ENCODE measurements around the gene DNAJA2. TPM values are rescaled to one million over a fixed set of nuclear protein-coding genes. Genes with fewer than 3 reads are reported as not detected.

The DNAJA2 gene
- total RNA-seq, 1 donor from 2014 or later = 81.9 TPM

DNA sequence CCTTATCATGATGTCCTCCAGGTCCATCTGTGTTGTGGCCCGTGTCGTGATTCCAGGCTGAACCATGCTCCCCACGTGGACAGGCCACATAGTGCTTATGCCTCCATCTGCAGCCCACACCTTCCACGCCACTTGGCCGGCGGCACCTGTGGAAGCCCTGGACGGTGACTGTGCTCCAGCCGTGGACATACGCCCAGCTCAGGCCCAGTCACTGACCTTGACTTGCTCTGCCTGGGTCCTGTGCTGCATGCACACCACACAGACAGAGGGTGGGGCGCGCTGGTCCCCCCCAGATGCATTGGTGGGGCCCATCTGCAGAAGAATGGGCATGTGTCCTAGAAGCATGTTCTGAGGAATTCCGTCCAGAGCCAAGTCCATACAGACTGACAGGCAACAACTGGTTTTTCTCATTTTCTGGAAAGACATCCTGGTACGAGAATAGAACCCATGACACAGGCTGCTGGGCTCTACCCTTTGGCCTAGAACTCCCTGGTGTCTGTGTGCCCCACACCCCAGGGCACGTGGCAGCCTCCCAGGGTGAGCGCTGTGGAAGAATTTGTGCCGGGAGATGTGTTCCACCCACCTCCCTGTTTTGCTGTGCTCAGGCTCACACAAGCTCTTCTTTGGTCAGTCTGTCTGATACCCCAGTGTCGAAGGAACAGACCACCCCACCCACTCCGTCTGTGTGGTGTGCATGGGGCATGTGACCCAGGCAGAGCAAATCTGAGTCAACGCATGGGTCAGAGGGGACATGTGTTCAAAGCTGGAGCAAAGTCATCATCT, 49.8 kb downstream of the DNAJA2 start:
- DNase-seq (ENCODE audit: low read depth) = no peak
- no peaks in the 10 kb centered on the region for H3K27me3 ChIP-seq (ENCODE audit: control insufficient read depth, insufficient read depth, low read length)
- H3K36me3 ChIP-seq (ENCODE audit: control insufficient read depth, insufficient read depth, low read length) = peaks cover 1% of the 10 kb centered on the region
- no peak overlapping the region for H3K4me3 ChIP-seq (ENCODE audit: low read depth, low read length)
- TF ChIP-seq, protein P1, sequence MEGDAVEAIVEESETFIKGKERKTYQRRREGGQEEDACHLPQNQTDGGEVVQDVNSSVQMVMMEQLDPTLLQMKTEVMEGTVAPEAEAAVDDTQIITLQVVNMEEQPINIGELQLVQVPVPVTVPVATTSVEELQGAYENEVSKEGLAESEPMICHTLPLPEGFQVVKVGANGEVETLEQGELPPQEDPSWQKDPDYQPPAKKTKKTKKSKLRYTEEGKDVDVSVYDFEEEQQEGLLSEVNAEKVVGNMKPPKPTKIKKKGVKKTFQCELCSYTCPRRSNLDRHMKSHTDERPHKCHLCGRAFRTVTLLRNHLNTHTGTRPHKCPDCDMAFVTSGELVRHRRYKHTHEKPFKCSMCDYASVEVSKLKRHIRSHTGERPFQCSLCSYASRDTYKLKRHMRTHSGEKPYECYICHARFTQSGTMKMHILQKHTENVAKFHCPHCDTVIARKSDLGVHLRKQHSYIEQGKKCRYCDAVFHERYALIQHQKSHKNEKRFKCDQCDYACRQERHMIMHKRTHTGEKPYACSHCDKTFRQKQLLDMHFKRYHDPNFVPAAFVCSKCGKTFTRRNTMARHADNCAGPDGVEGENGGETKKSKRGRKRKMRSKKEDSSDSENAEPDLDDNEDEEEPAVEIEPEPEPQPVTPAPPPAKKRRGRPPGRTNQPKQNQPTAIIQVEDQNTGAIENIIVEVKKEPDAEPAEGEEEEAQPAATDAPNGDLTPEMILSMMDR (IDR thresholded peaks at IDR 0.05; ENCODE audit: insufficient read depth, low read length, poor library complexity, severe bottlenecking) = no peak

DNA sequence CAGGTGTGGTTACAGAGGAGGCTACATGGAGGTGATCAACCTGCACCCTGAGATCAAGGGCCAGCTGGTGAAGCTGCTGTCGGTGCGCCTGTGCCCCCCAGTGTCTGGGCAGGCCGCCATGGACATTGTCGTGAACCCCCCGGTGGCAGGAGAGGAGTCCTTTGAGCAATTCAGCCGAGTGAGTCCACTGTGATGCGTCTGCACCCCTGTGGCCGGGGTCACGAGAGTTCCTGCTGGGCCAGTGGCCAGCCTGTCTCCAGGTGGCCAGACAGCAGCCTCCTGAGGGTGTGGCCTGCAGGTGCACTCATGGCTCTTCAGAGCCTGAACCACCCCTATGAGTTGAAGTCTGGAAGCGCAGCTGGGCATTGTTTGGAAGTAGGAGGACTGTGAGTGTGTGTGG, 51.2 kb downstream of the DNAJA2 start:
- Histone ChIP-seq H3K27me3 (ENCODE audit: control insufficient read depth, insufficient read depth, low read length) (no peaks in the 10 kb centered on the region), H3K4me3 (ENCODE audit: low read depth, low read length) (no peak overlapping the region), H3K36me3 (ENCODE audit: control insufficient read depth, insufficient read depth, low read length) (peaks cover 1% of the 10 kb centered on the region)
- no peak for DNase-seq (ENCODE audit: low read depth)
- TF ChIP-seq, protein P1 (IDR thresholded peaks at IDR 0.05; ENCODE audit: insufficient read depth, low read length, poor library complexity, severe bottlenecking) = no peak

DNA sequence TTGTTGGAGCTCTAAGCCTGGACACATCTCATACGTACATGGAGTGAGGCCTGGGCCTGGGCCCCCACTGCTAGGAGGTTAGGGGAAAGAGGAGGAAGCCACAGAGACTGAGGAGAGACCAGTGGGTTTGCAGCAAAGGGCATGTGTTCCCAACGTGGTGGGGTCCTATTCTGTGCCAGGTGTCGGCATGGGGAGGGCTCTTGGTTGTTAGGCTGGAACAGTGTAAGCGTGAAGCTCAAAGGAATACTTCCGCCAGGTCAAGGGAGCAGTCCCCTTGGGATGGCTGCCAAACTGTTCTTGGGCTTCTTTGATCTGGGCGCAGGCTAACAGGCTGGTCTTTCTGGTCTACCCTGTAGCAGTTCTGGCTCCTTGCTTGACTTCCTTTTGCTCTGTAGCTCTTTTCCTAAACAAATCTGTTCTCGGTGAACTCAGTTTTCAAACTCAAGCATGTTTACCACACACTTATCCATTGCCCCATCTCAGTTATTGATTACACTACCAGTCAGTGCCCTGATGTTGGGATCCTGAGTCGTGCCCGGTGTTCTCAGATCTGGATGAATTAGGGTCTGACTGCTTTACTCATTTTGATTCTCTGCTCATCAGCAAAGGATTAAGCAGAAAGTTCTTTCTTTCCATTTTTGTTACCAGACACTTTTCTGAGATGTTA, 52.9 kb downstream of the DNAJA2 start:
- Histone ChIP-seq H3K4me3 (ENCODE audit: low read depth, low read length) (no peak overlapping the region), H3K36me3 (ENCODE audit: control insufficient read depth, insufficient read depth, low read length) (peaks cover 1% of the 10 kb centered on the region), H3K27me3 (ENCODE audit: control insufficient read depth, insufficient read depth, low read length) (no peaks in the 10 kb centered on the region)
- TF ChIP-seq, protein P1 (IDR thresholded peaks at IDR 0.05; ENCODE audit: insufficient read depth, low read length, poor library complexity, severe bottlenecking) = no peak
- DNase-seq (ENCODE audit: low read depth) = no peak

DNA sequence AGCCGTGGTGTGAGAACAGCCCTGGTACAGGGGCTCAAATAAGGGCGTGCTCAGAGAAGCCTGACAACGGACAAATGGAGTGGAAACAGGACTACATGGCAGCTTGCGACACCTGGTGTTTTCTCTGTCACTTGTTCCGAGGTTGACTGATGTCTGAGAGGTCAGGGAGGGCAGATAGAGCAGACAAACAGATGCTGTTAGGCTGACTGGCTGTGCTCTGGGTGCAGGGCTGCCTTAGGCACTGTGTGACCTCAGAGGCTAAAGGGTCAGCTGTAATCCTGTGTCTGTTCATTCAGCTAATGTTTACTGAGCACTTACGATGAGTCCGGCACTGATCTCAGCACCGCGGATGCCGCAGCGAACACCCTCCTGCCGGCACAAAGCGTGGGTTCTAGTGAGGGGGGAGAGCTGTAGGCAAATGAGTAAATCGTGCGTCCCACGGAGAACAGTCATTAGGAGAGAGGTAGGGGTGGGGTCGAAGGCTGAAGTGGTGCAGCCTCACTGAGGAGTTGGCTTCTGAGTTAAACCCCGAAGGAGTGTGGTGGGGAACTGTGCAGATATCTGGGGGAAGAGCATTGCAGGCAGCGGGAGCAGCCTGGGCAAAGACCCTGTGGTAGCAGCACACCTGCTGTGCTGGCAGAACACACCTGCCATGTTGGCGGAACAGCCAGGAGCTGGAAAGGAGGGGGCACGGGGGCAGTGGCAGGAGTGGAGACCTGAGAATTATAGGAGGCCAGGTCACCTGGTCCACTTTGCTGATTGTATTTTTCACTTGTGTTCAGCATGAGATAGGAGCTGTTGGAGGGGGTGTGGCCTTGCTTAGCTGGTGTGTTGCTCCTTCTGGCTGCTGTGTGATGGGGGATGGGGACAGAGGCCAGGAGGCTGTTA, 54.3 kb downstream of the DNAJA2 start:
- no peak for DNase-seq (ENCODE audit: low read depth)
- Histone ChIP-seq H3K27me3 (ENCODE audit: control insufficient read depth, insufficient read depth, low read length) (no peaks in the 10 kb centered on the region), H3K36me3 (ENCODE audit: control insufficient read depth, insufficient read depth, low read length) (peaks cover 1% of the 10 kb centered on the region), H3K4me3 (ENCODE audit: low read depth, low read length) (no peak overlapping the region)
- TF ChIP-seq, protein P1 (IDR thresholded peaks at IDR 0.05; ENCODE audit: insufficient read depth, low read length, poor library complexity, severe bottlenecking) = no peak

DNA sequence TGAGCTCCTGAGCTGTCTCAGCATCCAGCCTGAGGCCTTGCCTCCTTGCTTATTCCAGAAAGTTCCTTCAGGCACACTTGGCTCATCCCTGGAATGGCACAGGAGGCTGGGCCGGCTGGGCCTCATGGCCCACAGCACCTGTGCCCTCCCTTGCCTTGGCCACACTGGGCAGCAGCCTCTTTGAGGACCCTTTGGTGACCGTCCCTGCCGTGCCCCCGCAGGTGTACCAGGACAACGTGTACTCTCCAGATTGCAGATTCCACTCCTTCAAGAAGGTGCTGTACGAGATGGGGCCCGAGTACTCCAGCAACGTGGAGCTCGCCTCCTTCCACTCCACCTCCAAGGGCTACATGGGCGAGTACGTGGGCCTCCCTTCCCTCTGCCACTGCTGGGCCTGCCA, 55.1 kb downstream of the DNAJA2 start:
- Histone ChIP-seq H3K36me3 (ENCODE audit: control insufficient read depth, insufficient read depth, low read length) (no peaks in the 10 kb centered on the region), H3K27me3 (ENCODE audit: control insufficient read depth, insufficient read depth, low read length) (no peaks in the 10 kb centered on the region), H3K4me3 (ENCODE audit: low read depth, low read length) (no peak overlapping the region)
- DNase-seq (ENCODE audit: low read depth) = no peak
- TF ChIP-seq, protein P1 (IDR thresholded peaks at IDR 0.05; ENCODE audit: insufficient read depth, low read length, poor library complexity, severe bottlenecking) = no peak

Measured in kidney epithelial cell (primary cell).